ENCODE data around the gene TNFAIP6. TPM values are rescaled to one million over a fixed set of nuclear protein-coding genes. Genes with fewer than 3 reads are reported as not detected.
A peak's percentile ranks its signal among the peaks of the same experiment; 100 is the strongest.
"Not testable (repeated sequence)": the region's sequence is repeated elsewhere in the genome, so short reads cannot be mapped to it uniquely, and the experiment has no call there.

Gene TNFAIP6
- total RNA-seq, 1 donor: 0.27 TPM

DNA sequence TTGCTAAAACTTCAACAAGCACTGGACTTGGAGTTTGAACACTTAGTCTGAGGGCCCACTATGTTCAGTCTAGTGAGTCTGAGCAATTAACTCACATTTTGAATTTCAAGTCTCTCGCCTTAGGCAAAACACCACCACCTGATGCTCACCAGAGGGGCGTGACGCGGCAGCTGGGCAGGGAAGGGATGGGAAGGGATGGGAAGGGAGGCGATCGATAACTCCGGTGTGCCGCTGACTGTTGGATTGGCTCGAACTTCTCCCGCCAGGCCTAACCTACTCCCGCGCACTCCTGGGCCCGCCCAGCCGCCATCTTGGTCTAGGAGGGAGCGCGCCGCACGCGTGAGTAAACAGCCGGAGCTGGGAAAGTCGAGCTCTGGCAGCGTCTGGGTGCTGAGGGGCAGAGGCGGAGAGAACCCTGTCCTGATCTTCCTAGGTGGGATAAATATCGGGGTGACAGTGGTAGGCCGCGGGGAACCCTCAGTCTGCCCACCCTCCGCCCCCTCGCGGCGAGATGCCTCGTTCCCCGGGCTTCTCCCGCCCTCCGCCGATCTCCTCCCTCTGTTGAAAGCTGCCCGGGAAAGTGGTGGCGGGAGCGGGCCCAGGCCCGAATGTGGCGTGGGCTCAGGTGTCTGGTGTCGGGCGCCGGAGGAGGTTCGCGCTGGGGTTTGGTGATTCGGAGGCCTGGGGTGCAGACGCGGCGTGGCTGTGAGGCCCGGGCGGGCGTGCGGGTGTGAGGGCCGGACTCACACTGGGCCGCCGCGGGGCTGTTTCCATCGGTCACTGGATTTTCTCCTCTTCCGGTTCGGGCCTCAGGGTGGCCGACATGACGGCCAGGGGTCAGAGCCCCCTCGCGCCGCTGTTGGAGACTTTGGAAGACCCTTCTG lies 52.5 kb downstream of the TNFAIP6 start, which contains the start of gene RIF1:
TSS of gene RIF1 (plus strand) at position 302 of the 884 bp plus-strand sequence. CDS start at position 824, 522 bp downstream.
- peak; percentile 52 to 86 (median 81) for DNase-seq (ENCODE audit: low read depth in 2 of 3, low spot score in 2 of 3)

DNA sequence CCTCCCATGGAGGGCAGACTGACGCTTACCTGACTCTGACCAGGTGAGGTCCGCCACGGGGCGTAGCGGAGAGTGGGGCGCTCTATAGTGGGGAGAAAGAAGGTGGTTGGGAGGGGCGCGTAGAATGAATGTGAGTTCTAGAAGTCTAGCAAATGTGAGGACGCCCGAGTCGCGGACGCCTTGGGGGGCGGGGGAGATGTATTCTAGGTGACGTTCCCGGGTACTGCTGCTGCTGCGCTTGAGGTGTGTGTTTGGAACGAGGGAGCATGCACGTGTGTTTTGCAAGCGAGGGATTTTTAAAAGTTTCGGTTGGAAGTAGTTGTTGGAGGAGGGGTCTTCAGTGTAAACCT lies 53.1 kb downstream of the TNFAIP6 start:
- DNase-seq (ENCODE audit: low read depth in 2 of 3, low spot score in 2 of 3): peak; percentile 17 to 35 (median 26)

DNA sequence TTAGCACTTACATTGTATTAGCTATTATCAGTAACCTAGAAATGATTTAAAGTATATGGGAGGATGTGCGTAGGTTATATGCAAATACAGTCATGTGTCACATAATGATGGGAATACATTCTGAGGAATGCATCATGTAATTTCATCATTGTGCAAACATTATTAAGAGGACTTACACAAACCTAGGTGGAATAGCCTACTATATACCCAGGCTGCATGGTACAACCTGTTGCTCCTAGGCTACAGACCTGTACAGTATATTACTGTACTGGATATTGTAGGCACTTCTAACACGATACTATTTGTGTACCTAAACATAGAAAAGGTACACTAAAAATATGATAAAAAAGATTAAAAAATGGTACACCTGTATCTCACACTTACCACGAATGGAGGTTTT lies 60.3 kb downstream of the TNFAIP6 start:
- DNase-seq (ENCODE audit: low read depth in 2 of 3, low spot score in 2 of 3): no peak

DNA sequence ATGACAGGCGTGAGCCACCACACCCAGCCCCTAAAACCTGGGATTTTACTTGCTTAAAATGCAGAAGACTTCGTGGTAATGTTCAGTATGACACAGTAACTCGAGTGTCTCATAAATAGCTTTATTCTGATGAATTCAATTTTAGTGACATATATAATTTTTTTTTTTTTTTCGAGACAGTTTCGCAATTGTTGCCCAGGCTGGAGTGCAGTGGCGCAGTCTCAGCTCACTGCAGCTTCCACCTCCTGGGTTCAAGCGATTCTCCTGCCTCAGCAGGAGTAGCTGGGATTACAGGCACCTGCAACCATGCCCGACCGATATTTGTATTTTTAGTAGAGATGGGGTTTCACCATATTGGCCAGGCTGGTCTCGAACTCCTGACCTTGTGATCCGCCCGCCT lies 64.3 kb downstream of the TNFAIP6 start:
- not testable (repeated sequence) for DNase-seq (ENCODE audit: low read depth in 2 of 3, low spot score in 2 of 3)

DNA sequence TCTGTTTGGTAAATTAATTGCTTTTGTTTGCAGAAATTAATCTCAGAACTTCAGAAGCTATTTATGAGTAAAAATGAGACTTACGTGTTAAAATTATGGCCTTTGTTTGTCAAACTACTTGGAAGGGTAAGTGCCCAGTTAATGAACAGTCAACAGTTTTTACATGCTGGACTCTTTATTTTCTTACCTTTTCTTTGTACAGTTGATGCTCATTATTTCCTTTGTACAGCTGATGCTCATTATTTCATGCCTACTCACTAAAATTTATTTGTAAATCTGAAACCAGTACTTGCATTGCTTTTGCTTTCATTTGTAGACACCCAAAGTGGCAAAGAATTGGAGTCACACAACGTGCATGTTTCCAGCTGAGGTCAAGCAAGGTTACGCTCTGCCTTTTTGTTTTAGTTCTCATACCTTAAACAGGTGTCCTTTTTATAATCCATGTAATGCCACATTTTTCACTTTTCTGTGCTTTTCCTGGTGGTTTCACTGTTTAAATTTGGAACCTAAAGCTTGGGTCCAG lies 65.6 kb downstream of the TNFAIP6 start:
- no peak for DNase-seq (ENCODE audit: low read depth in 2 of 3, low spot score in 2 of 3)

DNA sequence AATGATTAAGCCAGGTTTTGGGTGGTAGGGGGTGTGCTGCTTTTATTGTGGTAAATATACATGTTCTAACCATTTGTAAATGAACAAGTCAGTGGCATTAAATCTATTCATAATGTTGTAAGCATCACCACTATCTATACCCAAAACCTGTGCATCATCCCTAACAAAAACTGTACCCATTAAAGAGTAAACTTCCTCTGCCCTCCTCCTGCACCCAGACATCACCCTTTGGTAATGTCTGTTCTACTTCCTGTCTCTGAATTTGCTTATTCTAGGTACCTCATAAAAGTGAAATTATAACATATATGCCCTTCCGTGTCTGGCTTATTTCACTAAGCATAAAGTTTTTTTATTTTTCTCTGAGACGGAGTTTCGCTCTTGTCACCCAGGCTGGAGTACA lies 66.4 kb downstream of the TNFAIP6 start:
- DNase-seq (ENCODE audit: low read depth in 2 of 3, low spot score in 2 of 3): peak in 1 of 3 donors; percentile 18

Small RNA genes lying within 50 kb of the gene (small RNA-seq; reads per million reads assigned to genes)
- not detected for gene MIR4773-1
- gene RN7SL124P: not detected

Other genes with a start within 250 kb of the TNFAIP6 start
- 5.7 TPM for gene RBM43, start 95.7 kb upstream of the TNFAIP6 start, total RNA-seq
- 39.0 TPM for gene NMI, start 67.9 kb upstream of the TNFAIP6 start, total RNA-seq
- 25.9 TPM for gene RIF1, start 52.3 kb downstream of the TNFAIP6 start, total RNA-seq